Sigmoid colon (tissue), 7 donors: ENCODE measurements around the gene NRP2. TPM values are rescaled to one million over a fixed set of nuclear protein-coding genes. Genes with fewer than 3 reads are reported as not detected.

Source experiments
- DNase-seq: peaks from one replicate; pipeline ENCODE4 v3.0.0-alpha.2; 2019
- H3K27ac ChIP-seq, 4 donors: fragments of 200-600 bp; sonication (generic); one replicate each; pipeline ENCODE4 v1.5.1; 2016 to 2019; ENCODE audit warnings: mild to moderate bottlenecking in 1 of 4
- H3K27me3 ChIP-seq, 3 donors: fragments of 200-600 bp; sonication (generic); one replicate each; pipeline ENCODE4 v1.5.1; 2019; ENCODE audit warnings: mild to moderate bottlenecking in 1 of 3
- H3K36me3 ChIP-seq, 4 donors: fragments of 200-600 bp; sonication (generic); one replicate each; pipeline ENCODE4 v1.5.1; 2016 to 2019
- H3K4me1 ChIP-seq, 4 donors: fragments of 200-600 bp; sonication (generic); one replicate each; pipeline ENCODE4 v1.5.1; 2017 to 2019
- H3K4me3 ChIP-seq, 4 donors: fragments of 200-600 bp; sonication (generic); one replicate each; pipeline ENCODE4 v1.5.1; 2017 to 2019; ENCODE audit warnings: mild to moderate bottlenecking in 2 of 4, moderate library complexity in 1 of 4
- H3K9me3 ChIP-seq, 4 donors: fragments of 200-600 bp in 3 of 4; sonication (generic) in 3 of 4; one replicate each; pipeline versions ENCODE4 v1.5.1 to v1.6.1; 2013 to 2019
- EP300 ChIP-seq, 4 donors: sonication (generic); formaldehyde crosslinking; IDR thresholded peaks; one replicate each; pipeline ENCODE4 v1.6.1; 2017; ENCODE audit warnings: antibody characterized with exemption in 4 of 4
- POLR2A ChIP-seq, 2 donors: fragments of 450-650 bp; IDR thresholded peaks; one replicate each; pipeline ENCODE4 v1.6.1; 2016; ENCODE audit warnings: antibody characterized with exemption in 2 of 2, mild to moderate bottlenecking in 2 of 2, moderate library complexity in 2 of 2
- POLR2AphosphoS5 ChIP-seq, 4 donors: sonication (generic); formaldehyde crosslinking; IDR thresholded peaks; one replicate each; pipeline ENCODE4 v1.6.1; 2017; ENCODE audit warnings: antibody characterized with exemption in 4 of 4
- WGBS, 2 donors: extraction: QIAGEN DNeasy Blood & Tissue Kit; methylation state at CpG; one replicate each; pipeline ENCODE4 v1.1.7; 2013; 5-methylcytosine and 5-hydroxymethylcytosine counted together
- intact Hi-C: fragments of 100-400 bp; cut with DNase I; formaldehyde crosslinking; loops from one replicate; pipeline ENCODE4 v1.15.1; 2023
- polyA plus RNA-seq, 3 donors: library from polyadenylated mRNA; stranded (reverse); fragments of 200-250 nt; gene quantifications; one replicate each; pipeline ENCODE4 v1.2.3, GENCODE V29; 2013
- total RNA-seq, 4 donors: library from RNA; depleted of rRNA; stranded (reverse); fragments of >200 nt; gene quantifications; one replicate each; pipeline ENCODE4 v1.1.0, GENCODE V29; 2016
- TF ChIP-seq, protein P1 (sequence below), 4 experiments: fragments of 450-650 bp in 3 of 4; fragments of 200-600 bp in 1 of 4; IDR thresholded peaks; one replicate each; pipeline ENCODE4 v1.5.1; 2016 to 2019; ENCODE audit warnings: antibody characterized with exemption in 4 of 4, mild to moderate bottlenecking in 3 of 4, moderate library complexity in 2 of 4
- donor health status: healthy with polysubstance abuse.
- donor health status: Bipolar disorder and iron deficiency.
- donor health status: healthy.

The NRP2 gene
- total and polyA plus RNA-seq, 7 donors: 2.5 to 348 (median 207) TPM

DNA sequence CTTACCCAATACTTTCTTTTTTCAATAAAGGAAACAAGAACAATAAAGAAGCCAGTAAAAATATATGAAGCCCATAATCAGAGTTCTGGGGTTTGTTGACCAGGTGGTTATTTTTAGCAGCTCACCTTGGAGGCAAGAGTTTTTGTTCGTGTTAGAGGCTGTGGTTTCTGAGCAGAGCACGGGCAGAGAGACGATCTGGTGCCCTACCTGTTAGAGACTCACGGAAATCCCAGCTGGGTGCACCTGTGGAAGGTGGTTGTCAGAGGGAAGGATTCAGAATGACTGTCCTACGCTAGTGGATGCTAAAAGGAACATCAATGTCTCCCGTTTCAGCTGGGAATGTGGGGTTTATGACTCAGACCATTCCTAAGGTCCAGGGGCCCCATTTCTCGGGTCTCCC is 87.6 kb downstream of the NRP2 start:
- Histone ChIP-seq H3K27me3 (no peaks in the 10 kb centered on the region), H3K36me3 (peaks cover 3 to 33% (median 12%) of the 10 kb centered on the region in 4 donors), H3K9me3 (no peaks in the 10 kb centered on the region), H3K4me1 (peaks cover 0 to 97% (median 90%) of the 10 kb centered on the region in 4 donors), H3K4me3 (no peak overlapping the region), H3K27ac (peak overlapping the region; percentile 86 to 99 (median 94))
- TF ChIP-seq POLR2A (IDR thresholded peaks at IDR 0.05) (no peak), POLR2AphosphoS5 (IDR thresholded peaks at IDR 0.05) (no peak), EP300 (IDR thresholded peaks at IDR 0.05) (no peak)
- TF ChIP-seq, protein P1, sequence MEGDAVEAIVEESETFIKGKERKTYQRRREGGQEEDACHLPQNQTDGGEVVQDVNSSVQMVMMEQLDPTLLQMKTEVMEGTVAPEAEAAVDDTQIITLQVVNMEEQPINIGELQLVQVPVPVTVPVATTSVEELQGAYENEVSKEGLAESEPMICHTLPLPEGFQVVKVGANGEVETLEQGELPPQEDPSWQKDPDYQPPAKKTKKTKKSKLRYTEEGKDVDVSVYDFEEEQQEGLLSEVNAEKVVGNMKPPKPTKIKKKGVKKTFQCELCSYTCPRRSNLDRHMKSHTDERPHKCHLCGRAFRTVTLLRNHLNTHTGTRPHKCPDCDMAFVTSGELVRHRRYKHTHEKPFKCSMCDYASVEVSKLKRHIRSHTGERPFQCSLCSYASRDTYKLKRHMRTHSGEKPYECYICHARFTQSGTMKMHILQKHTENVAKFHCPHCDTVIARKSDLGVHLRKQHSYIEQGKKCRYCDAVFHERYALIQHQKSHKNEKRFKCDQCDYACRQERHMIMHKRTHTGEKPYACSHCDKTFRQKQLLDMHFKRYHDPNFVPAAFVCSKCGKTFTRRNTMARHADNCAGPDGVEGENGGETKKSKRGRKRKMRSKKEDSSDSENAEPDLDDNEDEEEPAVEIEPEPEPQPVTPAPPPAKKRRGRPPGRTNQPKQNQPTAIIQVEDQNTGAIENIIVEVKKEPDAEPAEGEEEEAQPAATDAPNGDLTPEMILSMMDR (IDR thresholded peaks at IDR 0.05): no peak
- WGBS, 2 donors: 16 to 39% methylated on average over 7 of the region's 7 CpGs
- DNase-seq: no peak
- intact Hi-C loops: loop anchor here (5.0 kb wide), 1 partner anchor 157 kb away; no protein-coding TSS in a partner anchor

DNA sequence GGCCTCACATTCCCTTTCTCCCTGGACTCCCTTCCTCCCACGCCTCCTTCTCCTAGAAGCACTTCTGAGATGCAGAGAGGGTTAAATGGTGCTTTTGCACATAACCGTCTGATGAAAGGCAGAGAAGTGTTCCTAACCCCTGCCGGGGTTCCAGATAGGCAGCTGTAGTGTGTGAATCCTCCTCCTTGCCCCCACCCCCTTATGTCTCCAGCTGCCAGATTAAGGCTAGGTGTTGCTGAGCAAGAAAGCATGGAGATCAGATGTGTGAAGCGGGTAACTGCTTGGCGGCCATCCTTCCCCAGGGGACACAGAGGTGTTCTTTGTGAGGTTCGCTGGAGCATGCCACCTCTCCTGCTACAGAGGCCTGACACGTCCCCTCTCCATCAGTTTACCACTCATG is 88.3 kb downstream of the NRP2 start:
- peak in 1 of 4 donors; percentile 3 for TF ChIP-seq POLR2AphosphoS5 (IDR thresholded peaks at IDR 0.05)
- no peak for TF ChIP-seq POLR2A (IDR thresholded peaks at IDR 0.05)
- H3K36me3 ChIP-seq: peaks cover 0 to 26% (median 11%) of the 10 kb centered on the region in 4 donors
- DNase-seq: no peak
- no peak overlapping the region for H3K4me3 ChIP-seq
- intact Hi-C loops: no loop called here
- 61 to 68% methylated on average over 7 of the region's 7 CpGs for WGBS, 2 donors
- H3K4me1 ChIP-seq: peaks cover 0 to 99% (median 91%) of the 10 kb centered on the region in 4 donors
- no peaks in the 10 kb centered on the region for H3K9me3 ChIP-seq
- H3K27me3 ChIP-seq: no peaks in the 10 kb centered on the region
- peak overlapping the region; percentile 86 to 99 (median 94) for H3K27ac ChIP-seq

DNA sequence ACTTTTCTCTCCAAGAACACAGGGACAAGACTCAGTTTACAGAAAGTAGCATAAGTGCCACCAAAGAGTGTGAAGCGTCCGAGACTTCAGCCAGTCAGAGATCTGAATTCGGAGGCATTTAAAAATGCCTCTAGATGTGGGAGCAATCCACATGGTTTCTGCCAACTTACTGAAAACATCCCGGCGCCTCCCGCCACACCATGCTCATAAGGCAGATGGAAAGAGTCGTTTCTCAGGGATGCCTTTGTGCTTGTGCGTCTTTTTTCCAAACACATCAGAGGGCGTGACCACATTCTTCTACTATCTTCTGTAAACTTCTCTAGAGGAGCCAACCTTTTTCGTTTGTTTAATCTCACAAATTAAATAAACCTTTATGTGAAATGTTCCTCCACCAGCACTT is 88.7 kb downstream of the NRP2 start:
- H3K9me3 ChIP-seq: no peaks in the 10 kb centered on the region
- 12 to 59% methylated on average over 10 of the region's 10 CpGs for WGBS, 2 donors
- H3K27me3 ChIP-seq: no peaks in the 10 kb centered on the region
- H3K4me3 ChIP-seq: no peak overlapping the region
- DNase-seq: no peak
- peaks cover 0 to 25% (median 8%) of the 10 kb centered on the region in 4 donors for H3K36me3 ChIP-seq
- intact Hi-C loops: no loop called here
- H3K4me1 ChIP-seq: peaks cover 0 to 99% (median 91%) of the 10 kb centered on the region in 4 donors
- TF ChIP-seq, protein P1 (IDR thresholded peaks at IDR 0.05): no peak
- TF ChIP-seq POLR2A (IDR thresholded peaks at IDR 0.05): no peak
- H3K27ac ChIP-seq: peak overlapping the region; percentile 86 to 99 (median 94)

DNA sequence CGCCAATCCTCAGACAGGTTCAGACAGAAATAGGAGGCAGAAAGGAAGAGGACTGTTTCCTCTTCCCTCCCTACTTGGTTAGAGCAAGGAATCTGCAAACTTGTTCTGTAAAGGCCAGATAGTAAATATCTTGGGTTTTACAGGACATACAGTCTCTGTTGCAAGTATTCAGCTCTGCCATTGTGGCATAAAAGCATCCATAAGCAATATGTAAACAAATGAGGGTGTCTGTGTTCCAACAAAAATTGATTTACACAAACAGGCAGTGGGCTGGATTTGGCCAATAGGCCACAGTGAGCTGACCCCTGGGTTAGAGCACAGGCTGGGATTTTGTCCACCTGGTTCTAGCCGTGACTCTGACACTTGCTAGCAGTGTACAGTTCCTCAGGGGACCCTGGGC is 89.4 kb downstream of the NRP2 start:
- peaks cover 0 to 99% (median 90%) of the 10 kb centered on the region in 4 donors for H3K4me1 ChIP-seq
- peaks cover 0 to 26% (median 8%) of the 10 kb centered on the region in 4 donors for H3K36me3 ChIP-seq
- no peak for DNase-seq
- no peaks in the 10 kb centered on the region for H3K9me3 ChIP-seq
- no peaks in the 10 kb centered on the region for H3K27me3 ChIP-seq
- no peak for TF ChIP-seq EP300 (IDR thresholded peaks at IDR 0.05)
- no peak for TF ChIP-seq POLR2A (IDR thresholded peaks at IDR 0.05)
- no peak for TF ChIP-seq POLR2AphosphoS5 (IDR thresholded peaks at IDR 0.05)
- TF ChIP-seq, protein P1 (IDR thresholded peaks at IDR 0.05): no peak
- H3K4me3 ChIP-seq: no peak overlapping the region
- 48 to 63% methylated on average over 2 of the region's 2 CpGs for WGBS, 2 donors
- intact Hi-C loops: no loop called here
- H3K27ac ChIP-seq: peak overlapping the region; percentile 86 to 99 (median 94)

DNA sequence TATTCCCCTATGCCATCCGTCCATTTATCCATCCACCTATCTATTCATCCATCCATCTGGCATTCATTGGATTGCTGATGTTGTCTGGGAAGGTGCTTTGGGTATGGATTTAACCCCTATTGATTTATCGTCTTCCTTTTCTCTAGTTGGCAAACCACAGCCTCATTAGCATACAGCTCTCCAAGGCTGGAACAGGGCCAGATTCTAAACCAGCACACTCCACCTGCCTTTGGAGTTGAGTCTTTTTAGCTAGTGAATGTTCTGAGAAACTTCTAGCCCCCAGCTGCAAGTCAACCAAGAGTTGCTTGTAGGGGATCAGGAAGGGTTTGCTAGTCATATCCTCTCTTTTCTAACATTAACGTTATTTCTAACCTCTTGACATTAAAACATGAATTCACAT is 90.7 kb downstream of the NRP2 start:
- intact Hi-C loops: no loop called here
- Histone ChIP-seq H3K4me1 (peaks cover 0 to 99% (median 90%) of the 10 kb centered on the region in 4 donors), H3K9me3 (no peaks in the 10 kb centered on the region), H3K4me3 (no peak overlapping the region), H3K36me3 (peaks cover 0 to 20% (median 8%) of the 10 kb centered on the region in 4 donors), H3K27ac (peak overlapping the region; percentile 86 to 99 (median 94)), H3K27me3 (no peaks in the 10 kb centered on the region)
- no peak for TF ChIP-seq POLR2A (IDR thresholded peaks at IDR 0.05)
- no peak for TF ChIP-seq EP300 (IDR thresholded peaks at IDR 0.05)
- TF ChIP-seq, protein P1 (IDR thresholded peaks at IDR 0.05): no peak
- TF ChIP-seq POLR2AphosphoS5 (IDR thresholded peaks at IDR 0.05): peak in 1 of 4 donors; percentile 22
- 29 to 52% methylated on average over 3 of the region's 3 CpGs for WGBS, 2 donors
- DNase-seq: no peak
